HG03439 (cell line): ENCODE data around the gene SENP7.

Experiments used
- ATAC-seq: cut with Tn5 transposase; IDR thresholded peaks from one replicate; pipeline ENCODE4 v1.9.1; 2021; ENCODE audit warnings: mild to moderate bottlenecking, moderate library complexity; ENCODE audit not compliant: unreplicated experiment

The SENP7 gene

GRCh38 chr3:101278727-101279126 lies 234.3 kb downstream of the SENP7 start:
- no peak for ATAC-seq
